ENCODE results near the gene SNX11.

The SNX11 gene

DNA sequence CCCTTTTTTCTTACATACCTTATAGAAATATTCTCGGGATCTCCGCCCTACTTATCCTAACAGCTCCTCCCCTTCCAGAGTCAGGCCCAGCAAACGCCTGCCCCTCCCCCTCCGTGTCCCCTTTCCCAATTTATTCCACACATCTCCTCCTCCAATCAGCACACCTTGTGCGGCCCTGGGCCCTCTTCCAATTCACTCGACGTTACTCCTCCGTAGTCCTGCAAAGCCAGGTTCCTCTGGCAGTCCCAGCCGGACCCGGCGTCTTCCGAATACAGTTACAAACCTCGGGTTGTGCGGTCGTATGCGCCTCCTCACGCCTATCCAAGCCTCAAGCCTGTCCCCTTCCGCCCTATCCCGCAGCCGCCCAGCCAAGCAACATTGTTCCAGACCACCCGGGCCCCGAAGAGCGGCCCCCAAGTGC is 7.0 kb upstream of the SNX11 start:
- no peak for DNase-seq

DNA sequence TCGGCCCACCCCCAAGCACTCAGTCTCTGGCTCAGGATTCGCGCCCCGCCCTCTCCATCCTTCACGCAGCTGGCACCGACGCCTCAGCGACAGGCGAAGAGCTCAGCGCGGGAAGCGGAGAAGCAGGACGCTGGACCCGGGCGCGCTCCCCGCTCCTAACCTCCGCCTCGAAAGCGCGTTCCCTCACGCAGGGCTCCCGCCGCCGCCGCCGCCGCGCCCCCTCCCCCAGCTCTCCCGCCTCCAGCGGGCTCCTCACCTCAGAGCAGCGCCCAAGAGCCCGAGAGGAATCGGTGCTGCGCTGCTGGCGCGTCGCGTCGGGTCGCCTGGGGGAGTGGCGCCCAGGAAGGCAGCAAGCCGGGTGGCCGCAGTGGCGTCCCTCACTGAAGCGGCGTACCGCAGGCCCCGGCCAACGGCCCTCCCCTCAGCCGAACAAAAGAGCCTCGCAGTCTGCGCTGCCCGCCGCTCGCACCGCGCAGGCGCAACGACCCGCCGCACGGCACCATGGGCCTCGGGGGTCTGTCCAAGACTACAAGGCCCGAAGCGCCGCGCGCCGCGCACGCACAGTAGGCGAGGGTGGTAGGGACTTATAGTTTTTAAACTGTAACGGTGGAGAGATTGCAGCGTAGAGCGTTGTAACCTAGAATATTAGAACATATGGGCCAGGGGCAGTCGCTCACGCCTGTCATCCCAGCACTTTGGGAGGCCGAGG is 6.4 kb upstream of the SNX11 start, which contains the start of gene CBX1:
CBX1 (minus strand) TSS at position 467 of the 709 bp plus-strand sequence. CDS start 24,474 bp downstream, outside the sequence.
- DNase-seq: peak; percentile 88

DNA sequence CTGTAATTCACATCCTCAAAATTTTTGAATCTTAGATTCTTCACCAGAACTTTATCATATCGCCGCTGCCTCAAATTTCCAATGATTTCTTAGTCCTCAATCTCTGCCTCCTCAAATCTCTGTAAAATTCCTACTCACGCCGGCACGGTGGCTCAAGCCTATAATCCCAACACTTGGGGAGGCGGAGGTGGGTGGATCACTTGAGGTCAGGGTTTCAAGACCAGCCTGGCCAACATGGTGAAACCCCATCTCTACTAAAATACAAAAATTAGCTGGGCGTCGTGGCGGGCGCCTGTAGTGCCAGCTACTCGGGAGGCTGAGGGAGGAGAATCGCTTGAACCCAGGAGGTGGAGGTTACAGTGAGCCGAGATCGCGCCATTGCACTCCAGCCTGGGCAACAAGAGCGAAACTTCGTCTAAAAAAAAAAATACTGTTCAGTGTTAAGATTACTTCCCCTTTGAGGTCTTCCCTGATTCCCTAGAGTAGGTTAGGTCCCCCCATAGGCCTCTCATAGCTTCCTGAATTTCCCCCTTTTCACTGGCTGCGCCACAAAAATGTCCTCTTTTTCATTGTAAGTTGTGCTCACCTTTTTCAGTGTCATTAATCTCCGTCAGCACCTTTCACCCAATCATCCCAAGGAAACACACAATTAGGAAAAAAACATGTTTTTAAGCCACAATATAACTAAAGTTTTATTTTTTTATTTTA is 5.4 kb upstream of the SNX11 start:
- DNase-seq: no peak

DNA sequence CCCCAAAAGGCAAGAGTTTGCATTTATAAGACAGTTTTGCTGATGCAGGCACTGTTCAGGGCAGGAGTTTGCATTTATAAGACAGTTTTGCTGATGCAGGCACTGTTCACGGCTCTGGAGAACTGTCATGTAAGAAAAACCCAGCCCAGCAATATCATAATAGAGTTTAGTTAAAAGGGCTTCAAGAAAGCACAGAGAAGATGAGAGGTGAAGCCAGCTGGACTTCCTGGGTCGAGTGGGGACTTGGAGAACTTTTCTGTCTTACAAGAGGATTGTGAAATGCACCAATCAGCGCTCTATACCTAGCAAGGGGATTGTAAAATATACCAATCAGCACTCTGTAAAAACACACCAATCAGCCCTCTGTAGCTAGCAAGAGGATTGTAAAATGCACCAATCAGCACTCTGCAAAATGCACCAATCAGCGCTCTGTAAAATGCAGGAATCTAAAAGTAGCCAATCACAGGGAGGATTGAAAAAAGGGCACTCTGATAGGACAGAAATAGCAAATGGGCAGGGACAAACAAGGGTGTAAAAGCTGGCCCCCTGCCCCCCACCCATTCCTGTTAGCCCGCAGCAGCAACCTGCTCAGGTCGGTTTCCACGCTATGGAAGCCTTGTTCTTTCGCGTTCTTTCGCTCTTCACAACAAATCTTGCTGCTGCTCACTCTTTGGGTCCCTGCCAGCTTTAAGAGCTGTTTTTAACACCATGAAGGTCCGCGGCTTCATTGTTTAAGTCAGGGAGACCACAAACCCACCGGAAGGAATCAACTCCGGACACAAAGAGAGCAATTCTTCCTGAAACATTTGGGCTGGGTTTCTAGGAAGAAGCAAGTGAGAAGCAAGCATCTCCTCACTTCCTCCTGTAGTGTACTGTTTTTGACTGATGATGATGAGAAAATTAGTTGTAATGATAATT is 4.5 kb upstream of the SNX11 start:
- no peak for DNase-seq

DNA sequence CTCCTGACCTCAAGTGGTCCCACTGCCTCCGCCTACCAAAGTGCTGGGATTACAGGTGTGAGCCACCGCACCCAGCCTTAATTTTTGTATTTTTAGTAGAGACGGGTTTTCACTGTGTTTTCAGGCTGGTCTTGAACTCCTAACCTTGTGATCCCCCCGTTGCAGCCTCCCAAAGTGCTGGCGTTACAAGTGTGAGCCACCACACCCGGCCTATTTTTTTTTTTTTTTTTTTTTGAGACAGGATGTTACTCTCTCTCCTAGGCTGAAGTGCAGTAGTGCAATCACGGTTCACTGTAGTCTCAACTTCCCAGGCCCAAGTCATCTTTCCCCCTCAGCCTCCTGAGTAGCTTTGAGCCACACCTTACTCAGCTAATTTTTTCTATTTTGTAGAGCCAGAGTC is 3.1 kb upstream of the SNX11 start:
- no peak for DNase-seq

DNA sequence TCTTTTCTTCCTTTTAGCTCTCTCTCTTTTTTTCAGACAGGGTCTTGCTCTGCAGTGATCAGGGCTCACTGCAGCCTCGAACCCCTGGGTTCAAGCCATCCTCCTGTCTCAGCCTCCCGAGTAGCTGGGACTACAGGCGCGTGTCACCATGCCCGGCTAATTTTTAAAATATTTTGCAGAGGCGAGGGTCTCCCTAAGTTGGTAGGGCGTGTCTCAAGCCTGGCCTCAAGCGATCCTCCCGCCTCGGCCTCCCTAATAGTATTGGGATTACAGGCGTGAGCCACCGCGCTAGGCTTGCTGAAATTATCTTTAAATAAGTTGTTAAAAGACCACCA is 797 bp upstream of the SNX11 start:
- no peak for DNase-seq

DNA sequence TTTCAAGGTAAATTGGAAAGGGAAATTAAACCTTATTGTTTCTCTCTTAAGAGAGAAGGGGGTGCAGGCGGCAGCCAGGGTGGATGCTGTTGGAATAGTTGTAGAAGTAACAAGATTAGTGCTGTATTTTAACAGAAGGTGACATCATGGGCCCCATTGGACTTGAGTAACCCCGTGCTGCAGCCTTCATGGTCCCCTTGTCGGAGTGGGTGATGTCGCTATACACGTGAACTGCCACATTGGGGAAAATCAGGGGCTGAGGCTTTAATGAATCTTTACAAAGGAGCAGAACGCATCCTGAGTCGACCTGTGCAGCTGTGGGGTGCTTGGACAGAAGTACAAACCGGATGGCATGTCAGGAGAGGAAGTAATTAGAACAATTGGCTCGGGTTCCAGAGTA is 3.2 kb downstream of the SNX11 start:
- DNase-seq: no peak

DNA sequence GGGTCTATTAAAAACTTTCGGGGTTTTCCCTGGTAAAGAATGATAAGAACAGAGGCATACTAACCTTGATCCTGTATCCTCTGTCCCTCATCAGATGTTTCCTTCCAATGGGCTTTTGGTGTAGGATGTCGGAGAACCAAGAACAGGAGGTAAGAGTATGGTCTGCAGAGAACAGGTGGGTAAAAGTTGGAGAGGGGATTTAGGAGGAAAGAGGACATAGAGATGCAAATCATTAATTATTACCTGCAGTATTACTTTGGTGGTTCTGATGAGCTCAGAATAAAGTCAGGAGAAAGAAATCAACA is 4.3 kb downstream of the SNX11 start:
- no peak for DNase-seq

DNA sequence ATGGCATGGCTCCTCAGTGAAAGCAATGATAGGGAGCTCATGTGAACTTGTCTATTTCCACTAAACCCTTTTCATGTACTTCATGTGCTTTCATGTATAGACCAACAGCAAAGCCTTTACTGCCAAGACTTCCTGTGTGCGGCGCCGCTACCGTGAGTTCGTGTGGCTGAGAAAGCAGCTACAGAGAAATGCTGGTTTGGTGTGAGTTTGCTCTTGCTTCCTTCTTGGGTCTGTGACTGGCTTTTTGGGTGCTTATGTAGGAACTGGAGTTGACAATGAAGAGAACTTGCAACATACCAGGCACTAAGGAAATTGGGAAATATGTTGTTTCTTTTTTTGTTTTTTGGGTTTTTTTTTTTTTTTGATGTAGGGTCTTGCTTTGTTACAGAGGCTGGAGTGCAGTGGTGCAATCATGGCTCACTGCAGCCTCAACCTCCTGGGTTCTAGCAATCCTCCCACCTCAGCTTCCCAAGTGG is 5.7 kb downstream of the SNX11 start:
- no peak for DNase-seq

DNA sequence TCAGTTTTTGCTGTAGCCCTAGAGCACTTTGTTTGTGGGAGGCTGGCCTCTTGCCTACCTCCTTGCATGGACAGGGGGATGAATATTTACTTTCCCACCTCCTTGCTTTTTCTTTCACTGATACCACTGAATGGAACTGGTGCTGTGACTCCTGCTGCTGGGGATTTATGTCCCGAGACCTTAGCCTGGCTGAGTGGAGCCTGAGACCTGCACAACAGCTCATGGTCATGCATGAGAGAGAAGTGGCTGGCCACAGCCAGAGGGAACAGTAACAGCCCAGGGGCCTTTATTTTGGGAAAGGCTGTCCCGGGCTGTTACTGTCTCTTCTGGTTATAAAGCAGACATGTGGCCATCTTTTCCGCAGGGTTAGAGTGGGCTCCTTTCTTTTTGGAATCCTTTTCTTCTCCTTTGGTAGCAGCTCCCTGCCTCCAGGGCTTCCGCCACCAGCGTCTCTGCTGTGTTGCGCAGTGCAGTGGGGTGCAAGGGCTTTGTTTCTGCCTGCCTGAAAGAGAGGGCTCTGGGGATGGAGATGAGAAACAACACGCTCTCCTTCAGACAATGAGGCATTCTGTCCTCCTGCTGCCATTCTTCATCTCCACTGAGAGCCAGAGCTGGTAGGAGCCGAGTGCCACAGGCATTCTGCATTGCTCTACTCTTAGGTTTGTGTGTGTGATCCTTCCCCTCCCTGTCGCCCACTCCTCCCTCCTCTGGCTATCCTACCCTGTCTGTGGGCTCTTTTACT is 14.5 kb downstream of the SNX11 start:
- DNase-seq: no peak

DNA sequence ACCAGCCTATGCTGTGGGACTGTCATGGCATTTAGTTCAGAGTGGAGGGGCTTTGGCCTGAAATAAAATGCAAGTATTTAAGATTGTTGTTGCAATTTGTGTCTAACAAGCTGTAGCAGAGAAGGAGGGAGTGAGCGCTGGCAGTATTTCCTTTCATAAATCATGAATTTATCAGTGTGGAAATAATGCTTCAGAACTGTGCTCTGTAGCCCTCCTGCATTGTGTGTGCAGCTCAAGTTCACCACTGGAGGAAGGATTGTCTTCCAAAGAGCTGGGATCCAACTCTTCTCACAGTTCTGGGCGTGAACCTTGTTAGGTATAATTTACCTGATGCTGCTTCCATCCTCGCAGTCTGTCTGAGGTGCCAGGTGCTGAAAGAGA is 15.1 kb downstream of the SNX11 start:
- DNase-seq: no peak

DNA sequence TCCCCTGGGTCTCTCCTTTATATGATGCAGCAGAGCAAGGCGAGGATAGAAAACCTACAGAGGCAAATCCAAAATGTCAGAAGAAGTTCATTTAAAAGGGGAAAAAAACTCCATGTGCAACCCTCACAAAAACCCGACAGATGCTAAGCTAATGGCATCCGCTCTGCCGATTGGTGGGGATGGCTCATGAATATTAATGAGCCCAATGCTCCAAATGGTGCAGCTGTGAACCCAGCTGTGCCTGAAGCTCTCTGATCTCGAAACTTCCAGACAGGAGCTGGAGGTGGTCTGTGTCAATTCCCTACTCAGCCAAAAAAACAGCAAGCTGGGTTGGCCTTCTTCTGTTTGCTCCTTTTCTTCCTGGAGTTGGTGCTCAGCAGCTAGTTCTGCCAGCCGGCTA is 15.5 kb downstream of the SNX11 start:
- DNase-seq: no peak

DNA sequence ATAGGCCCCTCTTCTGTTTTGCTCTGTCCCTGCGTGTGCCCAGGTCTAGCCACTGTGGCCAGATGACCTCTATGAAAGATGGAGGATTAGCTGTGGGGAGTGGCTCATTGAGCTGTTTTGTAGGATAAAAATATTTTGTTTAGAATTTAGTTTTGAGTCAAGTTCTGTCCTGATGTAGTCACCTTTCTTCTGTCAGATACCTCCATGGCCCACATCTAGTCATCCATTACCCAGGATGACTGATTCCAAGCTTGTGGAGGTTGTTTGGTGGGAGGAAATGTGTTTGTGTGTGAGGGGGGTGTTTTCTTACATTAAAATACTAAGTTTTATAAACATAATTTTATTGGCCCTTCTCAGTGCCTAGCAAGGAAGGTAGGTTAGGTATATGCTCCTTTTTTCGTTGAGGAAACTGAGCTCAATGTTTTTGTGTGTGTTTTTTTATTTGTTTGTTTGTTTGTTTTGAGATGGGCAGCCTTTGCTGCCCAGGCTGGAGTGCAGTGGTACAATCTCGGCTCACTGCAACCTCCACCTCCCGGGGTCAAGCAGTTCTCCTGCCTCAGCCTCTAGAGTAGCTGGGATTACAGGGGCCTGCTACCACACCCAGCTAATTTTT is 16.3 kb downstream of the SNX11 start:
- no peak for DNase-seq

DNA sequence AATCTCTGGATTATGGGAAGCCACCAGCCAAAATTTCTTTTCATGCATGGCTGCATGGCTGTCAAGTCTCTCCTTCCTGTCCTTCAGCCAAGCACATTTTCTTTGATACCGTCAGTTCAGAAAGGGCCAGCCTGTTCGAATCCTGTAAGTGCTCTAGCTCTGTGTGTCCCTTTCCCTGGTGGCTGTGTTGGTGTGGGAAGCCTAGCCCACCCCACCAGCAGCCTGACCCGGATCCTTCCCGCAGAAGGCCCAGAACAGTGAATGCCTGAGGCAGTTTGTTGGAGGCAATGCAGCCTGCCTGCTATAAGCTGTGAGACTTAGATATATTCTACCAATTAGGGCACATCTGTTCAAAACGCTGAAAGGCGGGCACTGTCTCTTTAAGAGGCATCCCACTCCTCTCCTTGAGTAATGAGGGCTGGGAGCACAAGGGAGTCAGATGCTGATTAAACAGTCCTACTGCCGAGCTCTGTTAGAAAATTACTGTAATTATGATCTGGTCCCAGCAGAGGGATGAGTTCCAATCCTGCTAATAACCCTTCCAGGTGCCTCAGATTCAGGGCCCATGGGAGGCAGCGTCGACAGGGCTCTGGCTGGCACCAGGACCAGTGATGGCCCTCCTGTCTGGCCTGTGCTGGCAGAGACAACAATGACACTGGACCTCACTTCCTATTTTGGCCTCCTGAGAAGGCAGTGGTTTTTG is 18.4 kb downstream of the SNX11 start:
- no peak for DNase-seq

DNA sequence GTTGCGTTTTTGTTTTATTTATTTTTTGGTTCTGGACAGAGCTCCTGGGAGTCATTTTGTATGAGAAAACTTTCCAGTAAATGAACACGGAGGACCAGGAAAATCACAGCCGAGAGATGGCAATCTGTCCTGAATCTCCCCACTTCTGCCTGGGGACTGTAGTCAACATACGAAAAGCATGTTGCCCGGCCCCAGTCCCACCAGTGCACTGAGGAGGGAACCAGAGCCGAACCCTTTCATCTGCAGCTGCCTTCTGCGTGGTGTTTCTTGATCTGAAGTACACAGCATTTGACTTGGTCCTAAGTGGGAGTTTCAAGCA is 18.9 kb downstream of the SNX11 start:
- DNase-seq: no peak

DNA sequence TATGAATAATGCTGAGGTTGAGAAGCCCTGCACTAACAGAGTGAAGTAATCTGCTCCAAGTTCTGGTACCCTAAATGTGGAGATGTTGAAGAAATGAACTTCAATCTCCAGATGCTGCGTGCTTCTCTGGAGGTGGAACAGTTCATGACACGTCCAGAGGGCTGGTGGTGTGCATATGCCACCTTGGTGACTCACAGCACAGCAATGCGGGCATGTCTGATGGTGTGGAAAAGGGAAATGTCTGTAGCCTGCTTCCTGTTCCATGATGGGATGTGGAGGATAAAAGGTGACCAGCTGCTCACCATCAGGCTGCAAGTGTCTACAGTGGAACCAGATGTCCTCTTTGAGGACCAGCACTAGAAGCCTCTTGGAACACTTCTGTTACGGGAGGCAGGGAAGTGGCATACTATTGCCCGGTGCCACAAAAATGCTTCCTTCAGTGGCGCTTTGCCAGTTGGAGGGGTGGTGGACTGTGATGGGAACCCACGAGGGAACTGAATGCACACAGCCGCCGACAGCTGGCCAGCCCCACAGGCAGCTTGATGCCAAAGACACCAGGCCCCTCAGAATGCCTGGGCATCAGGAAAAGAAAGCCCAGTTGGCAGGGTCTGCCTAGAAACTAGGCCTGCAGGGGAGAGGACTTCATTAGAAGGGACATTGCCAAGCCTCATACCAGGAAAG is 19.9 kb downstream of the SNX11 start:
- DNase-seq: no peak

DNA sequence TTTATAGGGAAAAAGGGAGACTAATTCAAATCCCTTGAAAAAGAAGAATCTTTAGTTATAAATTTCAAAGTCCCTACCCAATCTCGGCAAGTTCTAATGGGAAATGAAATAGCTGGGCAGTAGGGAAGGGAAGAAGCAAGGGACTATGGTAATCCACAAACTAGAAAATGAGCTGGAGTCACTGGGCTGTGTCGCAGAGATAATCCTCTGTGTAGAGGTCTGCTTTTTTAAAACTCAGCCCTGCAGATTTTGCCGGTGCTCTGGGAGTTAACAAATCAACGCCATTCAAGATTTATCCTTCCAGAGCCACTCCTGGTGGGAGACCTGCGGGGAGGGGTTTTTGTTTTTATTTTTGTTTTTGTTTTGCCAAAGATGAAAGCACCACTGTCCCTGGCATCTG is 20.8 kb downstream of the SNX11 start:
- DNase-seq: no peak

DNA sequence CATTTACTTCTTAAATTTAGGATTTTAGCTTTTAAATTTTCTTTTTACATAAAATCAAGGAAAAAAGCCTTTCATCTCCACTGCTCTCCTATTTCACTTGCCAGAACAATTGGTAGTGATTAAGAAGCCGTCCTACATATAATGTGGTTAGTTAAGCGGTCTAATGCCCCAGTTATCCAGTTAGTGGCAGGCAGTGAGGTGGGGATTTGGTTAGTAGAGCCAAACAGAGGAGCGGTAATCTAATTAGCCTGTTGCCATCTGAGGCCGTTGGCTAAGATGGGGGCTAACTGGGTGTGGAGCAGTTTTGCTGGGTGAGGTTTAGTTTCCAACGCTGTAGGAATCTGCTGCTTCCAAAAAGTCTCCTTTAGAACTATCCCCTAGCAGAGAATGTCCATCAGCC is 22.4 kb downstream of the SNX11 start:
- no peak for DNase-seq

DNA sequence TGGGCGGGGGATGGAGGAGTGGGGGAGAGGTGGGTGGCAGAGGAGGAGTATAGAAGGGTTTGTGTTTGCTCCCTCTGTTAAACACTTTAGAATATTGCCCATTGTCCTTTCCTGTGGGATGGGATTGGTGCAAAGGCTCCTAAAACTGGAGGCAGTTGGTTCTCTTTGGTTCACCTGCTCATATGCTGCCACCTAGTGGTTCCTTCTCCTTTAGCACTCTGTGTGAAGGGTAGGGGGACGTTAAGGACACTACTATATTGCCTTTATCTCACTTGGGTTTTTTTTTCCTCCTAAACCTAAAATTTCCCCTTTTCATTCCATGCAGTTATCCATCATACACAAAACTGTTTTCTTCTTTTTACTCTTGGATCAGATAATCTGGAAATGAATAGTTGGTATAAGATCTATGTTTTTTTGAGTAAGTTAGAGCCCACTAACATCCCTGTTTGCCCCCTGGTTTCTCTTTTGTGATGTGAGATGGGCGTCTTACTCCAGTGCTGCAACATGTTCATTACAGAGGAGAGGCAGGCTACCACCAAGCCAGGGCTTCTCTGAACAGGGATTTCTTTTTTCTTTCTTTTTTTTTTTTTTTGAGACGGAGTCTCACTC is 23.8 kb downstream of the SNX11 start:
- peak; percentile 28 for DNase-seq

DNA sequence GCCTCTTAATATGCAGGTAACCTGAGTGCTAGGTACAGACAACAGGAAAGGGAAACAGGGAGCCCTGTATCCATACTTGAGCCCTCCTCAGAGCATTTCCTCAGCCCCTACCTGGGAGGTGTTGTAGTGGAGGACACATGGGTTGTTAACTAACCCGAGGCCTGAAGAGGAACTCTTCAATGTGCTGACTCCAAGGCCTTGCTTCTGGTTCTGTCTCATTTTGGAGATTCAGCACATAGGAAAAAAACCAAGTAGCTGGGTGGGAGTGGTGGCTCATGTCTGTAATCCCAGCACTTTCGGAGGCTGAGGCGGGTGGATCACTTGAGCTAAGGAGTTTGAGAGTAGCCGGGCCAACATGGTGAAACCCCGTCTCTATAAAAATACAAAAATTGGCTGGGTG is 24.8 kb downstream of the SNX11 start:
- no peak for DNase-seq

DNA sequence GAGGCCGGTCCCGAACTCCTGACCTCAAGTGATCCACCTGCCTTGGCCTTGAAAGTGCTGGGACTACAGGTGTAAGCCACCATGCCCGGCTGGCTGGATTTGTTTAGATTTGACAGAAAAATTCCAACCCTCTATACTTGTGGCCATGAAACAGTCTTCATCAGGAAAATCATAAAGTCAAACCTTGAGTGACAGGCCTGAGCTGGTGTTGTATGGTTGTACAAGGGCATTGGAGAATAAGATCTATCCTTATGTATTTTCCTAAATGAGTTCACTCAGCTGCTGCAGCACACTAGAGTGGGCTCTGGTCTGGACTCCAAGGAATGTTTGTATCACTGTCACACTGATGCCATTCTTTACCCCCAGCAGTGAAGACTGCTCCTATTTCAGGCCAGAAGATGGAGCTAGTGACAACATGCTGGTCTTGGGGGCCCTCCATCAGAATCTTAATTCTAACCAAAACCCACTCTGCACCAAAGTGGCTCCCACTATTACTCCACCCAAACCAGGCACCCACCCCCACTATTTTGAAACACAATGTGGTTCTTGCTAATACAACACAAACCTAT is 27.4 kb downstream of the SNX11 start:
- DNase-seq: no peak

Data from NCI-H1417 treated with DMSO at 0.1 percent for 48 hours (cell line).